Measurements from ENCODE around the gene PMEL. TPM values are rescaled to one million over a fixed set of nuclear protein-coding genes. Genes with fewer than 3 reads are reported as not detected.

The PMEL gene
- total and polyA plus RNA-seq, 9 of the 15 experiments (the other 6 are each of a cell fraction or from before 2014, with no cell fraction given) = 0.36 to 2.0 (median 0.98) TPM

GRCh38 chr12:55996201-55996714 lies 30.4 kb upstream of the PMEL start (continued):
- TF ChIP-seq, protein P1, sequence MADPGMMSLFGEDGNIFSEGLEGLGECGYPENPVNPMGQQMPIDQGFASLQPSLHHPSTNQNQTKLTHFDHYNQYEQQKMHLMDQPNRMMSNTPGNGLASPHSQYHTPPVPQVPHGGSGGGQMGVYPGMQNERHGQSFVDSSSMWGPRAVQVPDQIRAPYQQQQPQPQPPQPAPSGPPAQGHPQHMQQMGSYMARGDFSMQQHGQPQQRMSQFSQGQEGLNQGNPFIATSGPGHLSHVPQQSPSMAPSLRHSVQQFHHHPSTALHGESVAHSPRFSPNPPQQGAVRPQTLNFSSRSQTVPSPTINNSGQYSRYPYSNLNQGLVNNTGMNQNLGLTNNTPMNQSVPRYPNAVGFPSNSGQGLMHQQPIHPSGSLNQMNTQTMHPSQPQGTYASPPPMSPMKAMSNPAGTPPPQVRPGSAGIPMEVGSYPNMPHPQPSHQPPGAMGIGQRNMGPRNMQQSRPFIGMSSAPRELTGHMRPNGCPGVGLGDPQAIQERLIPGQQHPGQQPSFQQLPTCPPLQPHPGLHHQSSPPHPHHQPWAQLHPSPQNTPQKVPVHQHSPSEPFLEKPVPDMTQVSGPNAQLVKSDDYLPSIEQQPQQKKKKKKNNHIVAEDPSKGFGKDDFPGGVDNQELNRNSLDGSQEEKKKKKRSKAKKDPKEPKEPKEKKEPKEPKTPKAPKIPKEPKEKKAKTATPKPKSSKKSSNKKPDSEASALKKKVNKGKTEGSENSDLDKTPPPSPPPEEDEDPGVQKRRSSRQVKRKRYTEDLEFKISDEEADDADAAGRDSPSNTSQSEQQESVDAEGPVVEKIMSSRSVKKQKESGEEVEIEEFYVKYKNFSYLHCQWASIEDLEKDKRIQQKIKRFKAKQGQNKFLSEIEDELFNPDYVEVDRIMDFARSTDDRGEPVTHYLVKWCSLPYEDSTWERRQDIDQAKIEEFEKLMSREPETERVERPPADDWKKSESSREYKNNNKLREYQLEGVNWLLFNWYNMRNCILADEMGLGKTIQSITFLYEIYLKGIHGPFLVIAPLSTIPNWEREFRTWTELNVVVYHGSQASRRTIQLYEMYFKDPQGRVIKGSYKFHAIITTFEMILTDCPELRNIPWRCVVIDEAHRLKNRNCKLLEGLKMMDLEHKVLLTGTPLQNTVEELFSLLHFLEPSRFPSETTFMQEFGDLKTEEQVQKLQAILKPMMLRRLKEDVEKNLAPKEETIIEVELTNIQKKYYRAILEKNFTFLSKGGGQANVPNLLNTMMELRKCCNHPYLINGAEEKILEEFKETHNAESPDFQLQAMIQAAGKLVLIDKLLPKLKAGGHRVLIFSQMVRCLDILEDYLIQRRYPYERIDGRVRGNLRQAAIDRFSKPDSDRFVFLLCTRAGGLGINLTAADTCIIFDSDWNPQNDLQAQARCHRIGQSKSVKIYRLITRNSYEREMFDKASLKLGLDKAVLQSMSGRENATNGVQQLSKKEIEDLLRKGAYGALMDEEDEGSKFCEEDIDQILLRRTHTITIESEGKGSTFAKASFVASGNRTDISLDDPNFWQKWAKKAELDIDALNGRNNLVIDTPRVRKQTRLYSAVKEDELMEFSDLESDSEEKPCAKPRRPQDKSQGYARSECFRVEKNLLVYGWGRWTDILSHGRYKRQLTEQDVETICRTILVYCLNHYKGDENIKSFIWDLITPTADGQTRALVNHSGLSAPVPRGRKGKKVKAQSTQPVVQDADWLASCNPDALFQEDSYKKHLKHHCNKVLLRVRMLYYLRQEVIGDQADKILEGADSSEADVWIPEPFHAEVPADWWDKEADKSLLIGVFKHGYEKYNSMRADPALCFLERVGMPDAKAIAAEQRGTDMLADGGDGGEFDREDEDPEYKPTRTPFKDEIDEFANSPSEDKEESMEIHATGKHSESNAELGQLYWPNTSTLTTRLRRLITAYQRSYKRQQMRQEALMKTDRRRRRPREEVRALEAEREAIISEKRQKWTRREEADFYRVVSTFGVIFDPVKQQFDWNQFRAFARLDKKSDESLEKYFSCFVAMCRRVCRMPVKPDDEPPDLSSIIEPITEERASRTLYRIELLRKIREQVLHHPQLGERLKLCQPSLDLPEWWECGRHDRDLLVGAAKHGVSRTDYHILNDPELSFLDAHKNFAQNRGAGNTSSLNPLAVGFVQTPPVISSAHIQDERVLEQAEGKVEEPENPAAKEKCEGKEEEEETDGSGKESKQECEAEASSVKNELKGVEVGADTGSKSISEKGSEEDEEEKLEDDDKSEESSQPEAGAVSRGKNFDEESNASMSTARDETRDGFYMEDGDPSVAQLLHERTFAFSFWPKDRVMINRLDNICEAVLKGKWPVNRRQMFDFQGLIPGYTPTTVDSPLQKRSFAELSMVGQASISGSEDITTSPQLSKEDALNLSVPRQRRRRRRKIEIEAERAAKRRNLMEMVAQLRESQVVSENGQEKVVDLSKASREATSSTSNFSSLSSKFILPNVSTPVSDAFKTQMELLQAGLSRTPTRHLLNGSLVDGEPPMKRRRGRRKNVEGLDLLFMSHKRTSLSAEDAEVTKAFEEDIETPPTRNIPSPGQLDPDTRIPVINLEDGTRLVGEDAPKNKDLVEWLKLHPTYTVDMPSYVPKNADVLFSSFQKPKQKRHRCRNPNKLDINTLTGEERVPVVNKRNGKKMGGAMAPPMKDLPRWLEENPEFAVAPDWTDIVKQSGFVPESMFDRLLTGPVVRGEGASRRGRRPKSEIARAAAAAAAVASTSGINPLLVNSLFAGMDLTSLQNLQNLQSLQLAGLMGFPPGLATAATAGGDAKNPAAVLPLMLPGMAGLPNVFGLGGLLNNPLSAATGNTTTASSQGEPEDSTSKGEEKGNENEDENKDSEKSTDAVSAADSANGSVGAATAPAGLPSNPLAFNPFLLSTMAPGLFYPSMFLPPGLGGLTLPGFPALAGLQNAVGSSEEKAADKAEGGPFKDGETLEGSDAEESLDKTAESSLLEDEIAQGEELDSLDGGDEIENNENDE (IDR thresholded peaks at IDR 0.05; ENCODE audit: low read depth, low read length) = no peak
- TF ChIP-seq KDM1A (IDR thresholded peaks at IDR 0.05) (peak; percentile 62 to 90), RAD21 (CRISPR knock-in tag; conservative IDR thresholded peaks at IDR 0.05 in 1 of 2, IDR thresholded peaks at IDR 0.05 in 1 of 2) (peak; percentile 87 to 91), MCM7 (IDR thresholded peaks at IDR 0.05) (0 out of 4 replicates have a peak, but pooled peaks of 1 of the 2 experiments have one; percentile 13), HDAC2 (IDR thresholded peaks at IDR 0.05) (peak; percentile 94), MNT (conservative IDR thresholded peaks at IDR 0.05) (no peak), ESRRA (IDR thresholded peaks at IDR 0.05; ENCODE audit: borderline replicate concordance, low read depth) (peak; percentile 43; the same call in 1 of the 2 replicates), ZNF197 (CRISPR knock-in tag; IDR thresholded peaks at IDR 0.05; ENCODE audit: low read depth) (0 out of 2 replicates have a peak, but pooled peaks have one; percentile 46), TRIM24 (IDR thresholded peaks at IDR 0.05) (0 out of 4 replicates have a peak, but pooled peaks have one; percentile 15 to 17), SP1 (CRISPR knock-in tag; IDR thresholded peaks at IDR 0.05) (peak; percentile 55; the same call in 1 of the 2 replicates), SMARCA4 (IDR thresholded peaks at IDR 0.05) (0 out of 2 replicates have a peak, but pooled peaks have one; percentile 42), MTA1 (IDR thresholded peaks at IDR 0.05; ENCODE audit: borderline replicate concordance) (peak; percentile 67; the same call in 1 of the 2 replicates)
- TF ChIP-seq, protein P2, sequence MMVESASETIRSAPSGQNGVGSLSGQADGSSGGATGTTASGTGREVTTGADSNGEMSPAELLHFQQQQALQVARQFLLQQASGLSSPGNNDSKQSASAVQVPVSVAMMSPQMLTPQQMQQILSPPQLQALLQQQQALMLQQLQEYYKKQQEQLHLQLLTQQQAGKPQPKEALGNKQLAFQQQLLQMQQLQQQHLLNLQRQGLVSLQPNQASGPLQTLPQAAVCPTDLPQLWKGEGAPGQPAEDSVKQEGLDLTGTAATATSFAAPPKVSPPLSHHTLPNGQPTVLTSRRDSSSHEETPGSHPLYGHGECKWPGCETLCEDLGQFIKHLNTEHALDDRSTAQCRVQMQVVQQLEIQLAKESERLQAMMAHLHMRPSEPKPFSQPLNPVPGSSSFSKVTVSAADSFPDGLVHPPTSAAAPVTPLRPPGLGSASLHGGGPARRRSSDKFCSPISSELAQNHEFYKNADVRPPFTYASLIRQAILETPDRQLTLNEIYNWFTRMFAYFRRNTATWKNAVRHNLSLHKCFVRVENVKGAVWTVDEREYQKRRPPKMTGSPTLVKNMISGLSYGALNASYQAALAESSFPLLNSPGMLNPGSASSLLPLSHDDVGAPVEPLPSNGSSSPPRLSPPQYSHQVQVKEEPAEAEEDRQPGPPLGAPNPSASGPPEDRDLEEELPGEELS (CRISPR knock-in tag; IDR thresholded peaks at IDR 0.05; ENCODE audit: borderline replicate concordance) = no peak
